HepG2 (cell line): ENCODE measurements around the gene PEX14. TPM values are rescaled to one million over a fixed set of nuclear protein-coding genes. Genes with fewer than 3 reads are reported as not detected.

Experiments
- ATAC-seq: fragments of 200-7000 bp; cut with Tn5 transposase; 3 replicates; pipeline ENCODE4 v1.9.1; 2020; ENCODE audit warnings: mild to moderate bottlenecking, moderate library complexity
- BruUV-seq: library from RNA; stranded (reverse); fragments of 400-500 nt; replicated peaks from 2 replicates; lab custom pipeline; 2021; lab: Mats Ljungman, UMichigan
- CTCF ChIA-PET: fragments of 300-600 bp; formaldehyde crosslinking; extraction: SDS; loops from one replicate; lab custom pipeline; 2021; ENCODE audit warnings: low total read pairs, inconsistent platforms, low intra/inter-chr PET ratio; lab: Yijun Ruan, JAX
- POLR2A ChIA-PET: fragments of 350-600 bp; sonication (Branson Sonifier 250); formaldehyde crosslinking; loops from one replicate; lab custom pipeline; 2020; ENCODE audit warnings: antibody characterized with exemption, inconsistent platforms; lab: Yijun Ruan, JAX
- DNase-seq: peaks from one replicate; pipeline ENCODE4 v3.0.0-alpha.2; 2015; ENCODE audit warnings: low spot score
- FAIRE-seq: peaks from 3 replicates; lab custom pipeline; 2011; peaks lifted over from hg19 to GRCh38; lab: Jason Lieb, UNC
- H2AFZ ChIP-seq: one replicate; pipeline ENCODE4 v1.6.1; 2011; ENCODE audit warnings: low read length, inconsistent platforms
- H3K27ac ChIP-seq: fragments of 300-600 bp; 3 replicates; pipeline ENCODE4 v1.8.0; 2011; ENCODE audit warnings: mixed run types, mild to moderate bottlenecking, mixed read lengths, low read length, inconsistent platforms; ENCODE audit not compliant: insufficient read depth; ENCODE audit errors: extremely low read length
- H3K27me3 ChIP-seq, 2 experiments: fragments of 200-600 bp in 1 of 2; 2 replicates in 1 of 2; 3 replicates in 1 of 2; pipeline versions ENCODE4 v1.6.0 to v1.8.0; 2011; ENCODE audit warnings: low read length in 2 of 2, mild to moderate bottlenecking in 2 of 2, moderate library complexity in 2 of 2, inconsistent platforms in 1 of 2; ENCODE audit not compliant: insufficient read depth in 2 of 2, control insufficient read depth in 1 of 2
- H3K36me3 ChIP-seq, 2 experiments: fragments of 200-600 bp in 1 of 2; replicated peaks in 1 of 2; 2 replicates in 1 of 2; 3 replicates in 1 of 2; pipeline versions ENCODE4 v1.5.1 to v1.8.0; 2011; ENCODE audit warnings: low read length in 2 of 2, inconsistent platforms in 1 of 2; ENCODE audit not compliant: insufficient read depth in 2 of 2, control insufficient read depth in 1 of 2
- H3K4me1 ChIP-seq: 2 replicates; pipeline ENCODE4 v1.5.1; 2012; ENCODE audit warnings: low read length, inconsistent platforms; ENCODE audit not compliant: insufficient read depth
- H3K4me2 ChIP-seq: 2 replicates; pipeline ENCODE4 v1.6.0; 2011; ENCODE audit warnings: low read depth, low read length, inconsistent platforms
- H3K4me3 ChIP-seq, 3 experiments: fragments of 200-600 bp in 1 of 3; sonication (generic), shearing (Covaris generic) in 1 of 3; replicated peaks in 1 of 3; 2 replicates each; pipeline ENCODE4 v1.5.1; 2011 to 2016; ENCODE audit warnings: low read length in 3 of 3, inconsistent platforms in 2 of 3, low read depth in 2 of 3, mild to moderate bottlenecking in 2 of 3, control low read depth in 1 of 3, mixed read lengths in 1 of 3; ENCODE audit not compliant: insufficient read depth in 1 of 3
- H3K79me2 ChIP-seq: one replicate; pipeline ENCODE4 v1.6.1; 2011; ENCODE audit warnings: low read length, inconsistent platforms; ENCODE audit not compliant: insufficient read depth
- H3K9ac ChIP-seq: 2 replicates; pipeline ENCODE4 v1.6.0; 2011; ENCODE audit warnings: mild to moderate bottlenecking, low read depth, low read length, inconsistent platforms; ENCODE audit not compliant: insufficient read depth
- H3K9me3 ChIP-seq: 2 replicates; pipeline ENCODE4 v1.5.1; 2012; ENCODE audit warnings: mild to moderate bottlenecking, low read length
- H4K20me1 ChIP-seq: 2 replicates; pipeline ENCODE4 v1.6.0; 2011; ENCODE audit warnings: inconsistent platforms, mild to moderate bottlenecking, low read length, moderate library complexity; ENCODE audit not compliant: insufficient read depth
- CEBPB ChIP-seq: IDR thresholded peaks from 2 replicates; pipeline ENCODE4 v1.6.1; 2011; ENCODE audit warnings: low read depth, low read length, improper control_type of control experiment, borderline replicate concordance
- CREB1 ChIP-seq, 2 experiments: fragments of 450-650 bp in 1 of 2; IDR thresholded peaks; 2 replicates each; pipeline ENCODE4 v1.6.1; 2016 to 2017; ENCODE audit warnings: control low read depth in 1 of 2, mild to moderate bottlenecking in 1 of 2, missing compliant biosample characterization in 1 of 2, missing genetic modification characterization in 1 of 2
- DMTF1 ChIP-seq: sonication (generic); formaldehyde crosslinking; IDR thresholded peaks from 2 replicates; pipeline ENCODE4 v1.4.0; 2020; ENCODE audit warnings: mild to moderate bottlenecking, missing genetic modification reagents
- FOSL2 ChIP-seq: sonication (generic); formaldehyde crosslinking; IDR thresholded peaks from 2 replicates; pipeline ENCODE4 v1.4.0; 2020; ENCODE audit warnings: missing genetic modification reagents
- GABPB1 ChIP-seq: IDR thresholded peaks from 2 replicates; pipeline ENCODE4 v1.6.1; 2016; ENCODE audit warnings: mild to moderate bottlenecking, missing genetic modification reagents, moderate library complexity, missing compliant biosample characterization
- MAFF ChIP-seq: IDR thresholded peaks from 2 replicates; pipeline ENCODE4 v1.6.1; 2011; ENCODE audit warnings: low read depth, low read length, improper control_type of control experiment
- MAFK ChIP-seq, 2 experiments: IDR thresholded peaks in 1 of 2; conservative IDR thresholded peaks in 1 of 2; 2 replicates each; pipeline ENCODE4 v1.6.1; 2011; ENCODE audit warnings: improper control_type of control experiment in 2 of 2, low read length in 2 of 2
- NFE2L2 ChIP-seq: fragments of 150-350 bp; IDR thresholded peaks from 2 replicates; pipeline ENCODE4 v1.6.1; 2014; ENCODE audit warnings: low read length
- ZHX1 ChIP-seq: sonication (generic); formaldehyde crosslinking; IDR thresholded peaks from 2 replicates; pipeline ENCODE4 v1.8.1; 2022; ENCODE audit warnings: low read depth, mild to moderate bottlenecking, missing genetic modification reagents
- ZNF121 ChIP-seq: sonication (generic); formaldehyde crosslinking; IDR thresholded peaks from 2 replicates; pipeline ENCODE4 v1.5.0; 2020; ENCODE audit warnings: mild to moderate bottlenecking, missing genetic modification reagents
- ZNF639 ChIP-seq: conservative IDR thresholded peaks from 2 replicates; pipeline ENCODE4 v1.6.1; 2018; ENCODE audit warnings: missing genetic modification reagents
- WGBS: methylation state at CpG from one replicate; pipeline ENCODE4 v1.1.6; 2017; ENCODE audit warnings: low lambda C conversion rate; 5-methylcytosine and 5-hydroxymethylcytosine counted together
- in situ Hi-C: cut with HindIII; loops from 2 replicates; pipeline ENCODE4 v1.10.0; 2017; ENCODE audit warnings: low pct_unique_long_range_greater_than_20kb; ENCODE audit not compliant: extremely low pct_ligation_motif_present
- intact Hi-C: fragments of 100-400 bp; cut with micrococcal nuclease; formaldehyde crosslinking; loops from one replicate; pipeline ENCODE4 v1.10.0; 2022; ENCODE audit not compliant: unreplicated experiment
- polyA plus RNA-seq, 8 experiments: library from polyadenylated mRNA; depleted of rRNA in 3 of 8; stranded (reverse) in 7 of 8; unstranded in 1 of 8; fragments of >200 nt; fragmentation: Illumina TruSeq in 4 of 8; extraction: Trizol in 4 of 8; gene quantifications; 2 replicates each; pipeline versions ENCODE4 v1.2.1 to v1.2.3, GENCODE V29; 2011 to 2016; ENCODE audit warnings: low read depth in 4 of 8, missing spikeins in 1 of 8, mixed read lengths in 1 of 8; ENCODE audit not compliant: insufficient read depth in 1 of 8
- total RNA-seq, 5 experiments: library from RNA; depleted of rRNA; stranded (reverse); fragments of >200 nt; fragmentation: Illumina TruSeq; extraction: Trizol; gene quantifications; 2 replicates each; pipeline ENCODE4 v1.2.3, GENCODE V29; 2016; ENCODE audit warnings: low read depth in 1 of 5
- TF ChIP-seq, protein P1 (sequence below): sonication (generic); formaldehyde crosslinking; IDR thresholded peaks from 2 replicates; pipeline ENCODE4 v1.5.0; 2020; ENCODE audit warnings: mild to moderate bottlenecking, missing genetic modification reagents, borderline replicate concordance

The PEX14 gene
- total and polyA plus RNA-seq, 2 of the 13 experiments (the other 11 are each of a cell fraction or from before 2014, with no cell fraction given), result 6.5 to 9.9 TPM

DNA sequence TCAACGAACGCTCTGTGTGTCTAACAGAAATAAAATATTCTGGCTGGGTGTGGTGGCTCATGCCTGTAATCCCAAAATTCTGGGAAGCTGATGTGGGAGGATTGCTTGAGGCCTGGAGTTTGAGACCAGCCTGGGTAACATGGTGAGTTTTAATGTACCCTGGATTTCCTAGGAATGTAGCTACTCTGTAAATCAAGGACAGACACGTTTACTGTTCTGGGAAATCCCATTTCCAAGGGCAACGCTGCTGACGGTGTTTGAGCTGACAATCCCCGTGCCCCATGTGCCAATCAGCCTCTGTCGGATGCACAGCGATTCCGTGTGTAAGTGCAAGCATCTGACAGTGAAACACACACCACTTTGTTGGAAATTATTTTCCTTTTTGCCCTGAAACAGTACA is 16.9 kb upstream of the PEX14 start (continued):
- TF ChIP-seq, protein P1, sequence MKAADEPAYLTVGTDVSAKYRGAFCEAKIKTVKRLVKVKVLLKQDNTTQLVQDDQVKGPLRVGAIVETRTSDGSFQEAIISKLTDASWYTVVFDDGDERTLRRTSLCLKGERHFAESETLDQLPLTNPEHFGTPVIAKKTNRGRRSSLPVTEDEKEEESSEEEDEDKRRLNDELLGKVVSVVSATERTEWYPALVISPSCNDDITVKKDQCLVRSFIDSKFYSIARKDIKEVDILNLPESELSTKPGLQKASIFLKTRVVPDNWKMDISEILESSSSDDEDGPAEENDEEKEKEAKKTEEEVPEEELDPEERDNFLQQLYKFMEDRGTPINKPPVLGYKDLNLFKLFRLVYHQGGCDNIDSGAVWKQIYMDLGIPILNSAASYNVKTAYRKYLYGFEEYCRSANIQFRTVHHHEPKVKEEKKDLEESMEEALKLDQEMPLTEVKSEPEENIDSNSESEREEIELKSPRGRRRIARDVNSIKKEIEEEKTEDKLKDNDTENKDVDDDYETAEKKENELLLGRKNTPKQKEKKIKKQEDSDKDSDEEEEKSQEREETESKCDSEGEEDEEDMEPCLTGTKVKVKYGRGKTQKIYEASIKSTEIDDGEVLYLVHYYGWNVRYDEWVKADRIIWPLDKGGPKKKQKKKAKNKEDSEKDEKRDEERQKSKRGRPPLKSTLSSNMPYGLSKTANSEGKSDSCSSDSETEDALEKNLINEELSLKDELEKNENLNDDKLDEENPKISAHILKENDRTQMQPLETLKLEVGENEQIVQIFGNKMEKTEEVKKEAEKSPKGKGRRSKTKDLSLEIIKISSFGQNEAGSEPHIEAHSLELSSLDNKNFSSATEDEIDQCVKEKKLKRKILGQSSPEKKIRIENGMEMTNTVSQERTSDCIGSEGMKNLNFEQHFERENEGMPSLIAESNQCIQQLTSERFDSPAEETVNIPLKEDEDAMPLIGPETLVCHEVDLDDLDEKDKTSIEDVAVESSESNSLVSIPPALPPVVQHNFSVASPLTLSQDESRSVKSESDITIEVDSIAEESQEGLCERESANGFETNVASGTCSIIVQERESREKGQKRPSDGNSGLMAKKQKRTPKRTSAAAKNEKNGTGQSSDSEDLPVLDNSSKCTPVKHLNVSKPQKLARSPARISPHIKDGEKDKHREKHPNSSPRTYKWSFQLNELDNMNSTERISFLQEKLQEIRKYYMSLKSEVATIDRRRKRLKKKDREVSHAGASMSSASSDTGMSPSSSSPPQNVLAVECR (CRISPR knock-in tag), result no peak
- TF ChIP-seq ZNF121 (no peak), GABPB1 (CRISPR knock-in tag) (no peak), ZHX1 (CRISPR knock-in tag) (no peak)

DNA sequence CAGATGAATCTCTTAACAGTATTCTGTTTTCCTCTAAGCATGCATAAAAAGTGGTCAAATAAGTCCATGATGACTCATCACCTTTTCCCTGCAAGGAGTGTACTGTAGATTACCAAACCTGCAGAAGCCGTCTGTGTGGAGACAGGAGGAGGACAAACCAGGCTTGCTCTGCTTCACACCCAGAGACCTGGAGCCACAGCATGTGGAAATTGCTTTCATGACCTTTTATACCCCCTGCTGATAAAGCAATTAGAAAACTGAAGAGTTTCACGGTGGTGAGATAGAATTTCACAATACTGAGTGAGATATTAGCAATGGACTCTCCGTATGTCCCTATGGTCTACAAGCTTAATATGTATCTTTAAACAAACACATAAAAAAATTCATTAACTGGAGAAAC is 15.6 kb upstream of the PEX14 start:
- Histone ChIP-seq H3K9me3 (no peaks in the 10 kb centered on the region), H3K36me3 (peaks cover 13 to 18% of the 10 kb centered on the region in 2 experiments; a peak in 4 of 5 replicates), H2AFZ (no peak overlapping the region), H3K4me2 (no peak overlapping the region), H3K9ac (no peak overlapping the region), H3K4me1 (peaks cover 6% of the 10 kb centered on the region), H3K4me3 (no peak overlapping the region), H3K27ac (no peak overlapping the region), H4K20me1 (no peaks in the 10 kb centered on the region), H3K27me3 (no peaks in the 10 kb centered on the region), H3K79me2 (no peaks in the 10 kb centered on the region)
- ChIA-PET CTCF (no interaction called here), POLR2A (no interaction called here)
- no peak for FAIRE-seq
- BruUV-seq, result TSS peak; percentile 39
- intact Hi-C loops (no loop called here), in situ Hi-C loops (no loop called here)
- peak; percentile 48; the same call in 1 of the 2 replicates for TF ChIP-seq CEBPB
- peak; percentile 68 for TF ChIP-seq FOSL2 (CRISPR knock-in tag)
- peak; percentile 66 for TF ChIP-seq NFE2L2
- 0 out of 2 replicates have a peak, but pooled peaks have one; percentile 7 for TF ChIP-seq CREB1 (IDR thresholded peaks at IDR 0.05)
- TF ChIP-seq CREB1 (CRISPR knock-in tag; IDR thresholded peaks at IDR 0.05), result no peak
- no peak for TF ChIP-seq DMTF1 (CRISPR knock-in tag)
- peak; percentile 75 to 78 for TF ChIP-seq MAFK (conservative IDR thresholded peaks at IDR 0.05 in 1 of 2, IDR thresholded peaks at IDR 0.05 in 1 of 2; ENCODE audit: low read length in 2 of 2)
- no peak for TF ChIP-seq ZNF639
- peak; percentile 56 for TF ChIP-seq MAFF
- ATAC-seq, result no peak
- DNase-seq, result peak; percentile 18
- 71% methylated on average over 3 of the region's 3 CpGs for WGBS
